HG02571 (cell line): ENCODE measurements around the gene ARFGAP1.

ENCODE experiments used
- ATAC-seq: cut with Tn5 transposase; IDR thresholded peaks from one replicate; pipeline ENCODE4 v1.9.1; 2021; ENCODE audit warnings: mild to moderate bottlenecking, moderate library complexity; ENCODE audit not compliant: unreplicated experiment

Gene ARFGAP1

GRCh38 chr20:63317601-63318291 lies 45.1 kb downstream of the ARFGAP1 start:
- ATAC-seq, result no peak

GRCh38 chr20:63318391-63319163 lies 46.0 kb downstream of the ARFGAP1 start:
- no peak for ATAC-seq

- ATAC-seq, result no peak
Measured at GRCh38 chr20:63319164-63320040, 46.8 kb downstream of the ARFGAP1 start.

GRCh38 chr20:63320041-63320511 lies 47.5 kb downstream of the ARFGAP1 start:
- no peak for ATAC-seq

GRCh38 chr20:63320616-63321147 lies 48.1 kb downstream of the ARFGAP1 start:
- ATAC-seq, result no peak

DNA sequence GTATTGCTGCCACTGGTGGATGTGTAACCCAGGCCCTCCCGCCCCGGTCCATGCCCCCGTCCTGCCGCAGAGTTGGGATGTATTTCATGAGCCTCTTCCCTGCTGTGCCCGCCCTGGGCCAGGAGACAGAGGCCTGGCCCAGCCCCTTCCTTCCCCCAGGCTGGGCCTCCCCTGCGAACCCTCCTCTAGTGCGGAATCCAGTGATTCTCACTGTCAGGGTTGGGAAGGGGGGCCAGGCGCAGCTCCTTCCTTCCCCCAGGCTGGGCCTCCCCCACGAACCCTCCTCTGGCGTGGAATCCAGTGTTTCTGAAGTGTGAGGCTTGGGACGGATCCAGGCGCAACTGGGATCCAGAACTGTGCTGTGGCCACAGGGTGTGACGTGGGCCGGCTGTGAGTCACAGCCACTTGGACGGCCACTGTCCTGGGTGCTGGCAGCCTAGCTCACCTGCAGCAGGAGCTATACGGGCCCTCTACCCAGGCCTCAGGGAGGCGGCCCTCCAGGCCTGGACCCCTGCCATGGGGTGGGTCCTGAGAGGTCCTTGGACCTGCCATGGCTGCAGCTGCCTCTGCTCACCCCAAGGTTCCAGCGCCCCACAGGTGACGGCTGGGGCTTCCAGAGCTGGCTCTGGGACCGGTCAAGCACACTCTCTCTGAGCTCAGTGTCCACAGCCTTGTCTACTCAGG lies 48.7 kb downstream of the ARFGAP1 start:
- ATAC-seq, result no peak

DNA sequence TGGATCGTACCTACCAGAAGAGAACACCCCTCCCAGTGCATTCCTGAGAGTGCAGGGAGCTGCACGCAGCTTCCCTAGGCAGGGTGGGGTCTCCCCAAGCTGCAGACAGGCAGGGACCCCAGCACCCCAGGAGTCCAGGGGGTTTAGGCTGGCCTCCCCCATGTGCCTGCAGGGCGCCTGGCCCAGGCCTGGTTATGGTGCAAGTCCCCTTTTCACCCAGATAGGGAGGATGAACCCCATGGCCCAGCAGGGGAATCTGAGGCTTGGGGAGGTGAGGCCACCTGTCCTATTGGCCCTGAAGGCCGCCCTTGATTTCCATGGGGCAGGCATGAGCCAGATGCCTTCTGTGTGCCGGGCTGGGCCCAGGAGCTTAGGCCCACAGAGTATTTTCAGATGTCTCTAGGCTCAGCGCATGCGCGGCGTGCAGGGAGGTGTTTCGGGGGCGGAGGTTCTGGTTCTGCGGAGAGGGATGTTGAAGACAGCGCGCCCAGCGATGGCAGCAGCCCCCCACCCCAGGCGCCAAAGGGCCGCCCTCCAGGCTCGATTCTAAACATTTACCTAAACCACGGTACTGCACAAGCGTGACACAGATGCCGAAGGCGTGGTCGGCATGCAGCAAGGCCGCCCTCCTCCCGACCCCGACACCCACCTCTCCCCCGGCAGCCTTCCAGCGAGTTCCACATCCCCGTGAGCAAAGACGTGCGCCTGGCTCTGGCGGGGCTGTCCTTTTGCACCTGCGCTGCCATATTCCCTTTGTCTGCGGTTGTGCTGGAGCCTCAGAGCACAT lies 49.7 kb downstream of the ARFGAP1 start:
- ATAC-seq, result no peak

DNA sequence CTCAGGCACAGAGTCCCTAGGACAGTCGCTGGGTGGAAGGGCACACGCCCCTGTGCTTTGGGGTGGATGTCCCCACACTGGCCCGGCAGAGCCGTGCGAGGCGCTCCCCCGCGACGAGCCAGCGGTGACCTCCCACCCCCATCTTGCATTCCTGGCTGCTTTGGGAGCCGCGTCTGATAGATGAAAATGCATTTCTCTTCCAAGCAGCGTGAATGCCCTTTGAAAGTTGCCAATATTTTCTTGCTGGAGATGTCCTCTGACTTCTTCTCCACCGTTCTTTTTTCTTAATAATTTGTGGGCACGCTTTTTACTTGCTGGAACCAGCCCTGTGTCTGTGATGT lies 50.3 kb downstream of the ARFGAP1 start:
- no peak for ATAC-seq

DNA sequence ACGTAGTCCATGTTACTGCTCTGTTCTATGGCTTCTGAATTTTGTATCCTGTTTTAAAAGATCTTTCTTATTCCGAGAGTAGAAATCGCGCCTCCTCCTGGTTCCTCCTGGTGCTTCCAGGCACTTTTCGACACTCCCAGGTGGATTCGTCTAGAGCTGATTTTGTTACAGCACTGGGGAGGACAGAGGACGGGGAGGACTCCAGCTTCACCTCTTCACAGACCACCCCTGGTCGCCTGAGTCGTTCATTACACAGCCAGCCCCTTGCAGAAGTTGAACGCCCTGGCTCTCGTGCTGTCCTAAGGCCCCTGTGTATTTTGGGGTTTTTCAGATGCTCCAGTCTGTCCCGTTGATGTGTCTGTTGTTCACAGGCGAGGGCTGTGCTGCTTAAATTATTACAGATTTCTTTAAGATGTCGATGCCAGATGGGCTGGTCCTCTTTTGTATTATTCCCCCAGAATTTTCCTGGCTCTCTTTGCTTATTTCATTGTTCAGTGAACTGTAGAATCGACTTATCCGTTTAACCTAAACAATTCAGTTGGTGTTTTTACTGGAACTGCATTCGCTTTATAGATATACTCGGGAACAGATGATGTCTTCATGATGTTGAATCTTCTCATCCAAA lies 50.9 kb downstream of the ARFGAP1 start:
- ATAC-seq, result no peak

GRCh38 chr20:63325021-63325471 lies 52.4 kb downstream of the ARFGAP1 start:
- ATAC-seq, result no peak

- ATAC-seq, result no peak
Measured at GRCh38 chr20:63325554-63326313, 53.1 kb downstream of the ARFGAP1 start.

- no peak for ATAC-seq
Measured at GRCh38 chr20:63326314-63327230, 54.0 kb downstream of the ARFGAP1 start.

DNA sequence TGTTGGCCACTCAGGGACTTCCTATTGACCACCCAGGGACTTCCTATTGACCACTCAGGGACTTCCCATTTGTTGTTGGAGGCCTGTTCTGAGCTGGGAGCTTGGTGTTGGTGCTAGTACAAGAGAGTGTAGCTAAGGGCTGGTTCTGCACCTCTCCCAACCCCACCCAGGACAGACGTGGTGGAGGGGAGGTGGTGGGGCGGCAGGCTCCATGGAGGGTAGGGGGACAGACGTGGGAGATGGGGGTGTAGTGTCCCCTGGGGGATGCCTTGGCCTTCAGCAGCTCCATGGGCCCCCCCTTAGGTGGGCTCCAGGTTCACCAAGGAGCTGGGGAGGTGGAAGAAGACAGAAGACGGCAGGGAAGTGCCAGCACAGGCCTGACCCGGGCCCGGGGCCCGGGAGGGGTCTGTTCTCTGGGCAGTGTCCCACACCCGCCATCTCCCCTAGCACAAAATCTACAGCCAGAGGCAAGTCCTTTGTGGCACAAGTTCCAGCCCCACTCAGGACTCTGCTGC lies 54.7 kb downstream of the ARFGAP1 start:
- ATAC-seq, result no peak

DNA sequence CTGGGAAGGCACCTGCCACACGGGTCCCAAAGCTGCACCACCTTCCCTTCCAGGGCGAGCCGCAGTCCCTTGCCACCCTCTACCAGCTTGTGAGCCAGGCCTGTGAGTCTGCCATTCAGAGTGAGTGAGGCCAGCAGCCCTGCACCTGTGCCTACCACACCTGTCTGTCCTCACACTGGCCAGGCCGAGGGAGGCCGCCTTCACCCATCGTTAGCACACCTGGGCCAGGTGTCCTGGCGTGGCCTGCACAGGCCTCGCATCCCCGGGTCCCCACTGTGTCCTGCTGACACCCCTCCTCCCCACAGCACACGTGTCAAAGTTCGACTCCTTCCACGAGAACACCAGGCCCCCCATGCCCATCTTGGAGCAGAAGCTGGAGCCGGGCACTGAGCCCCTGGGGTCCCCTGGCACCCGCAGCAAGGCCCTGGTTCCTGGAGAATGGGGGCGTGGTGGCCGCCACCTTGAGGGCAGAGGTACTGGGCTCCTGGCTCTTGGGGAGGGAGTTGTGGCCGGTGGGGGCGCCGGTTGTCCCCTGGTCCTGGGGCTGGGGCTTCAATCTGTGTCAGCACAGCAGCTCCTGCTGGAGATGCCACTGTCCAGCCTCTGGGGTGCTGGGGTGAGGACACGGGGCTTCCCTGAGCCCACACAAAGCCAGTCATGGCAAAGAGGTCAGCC lies 55.5 kb downstream of the ARFGAP1 start:
- ATAC-seq, result no peak

- ATAC-seq, result no peak
Measured at GRCh38 chr20:63328718-63329275, 56.2 kb downstream of the ARFGAP1 start.

GRCh38 chr20:63329331-63330083 lies 56.9 kb downstream of the ARFGAP1 start:
- ATAC-seq, result no peak
